DMS153 treated with DMSO at 0.1 percent for 48 hours (cell line): Measurements from ENCODE around the gene ZNF808.
"Not testable (repeated sequence)": the region's sequence is repeated elsewhere in the genome, so short reads cannot be mapped to it uniquely, and the experiment has no call there.

Experiments
- DNase-seq: peaks from one replicate; lab custom pipeline; 2025; ENCODE audit not compliant: unreplicated experiment; lab: John Stamatoyannopoulos, UW

Gene ZNF808

DNA sequence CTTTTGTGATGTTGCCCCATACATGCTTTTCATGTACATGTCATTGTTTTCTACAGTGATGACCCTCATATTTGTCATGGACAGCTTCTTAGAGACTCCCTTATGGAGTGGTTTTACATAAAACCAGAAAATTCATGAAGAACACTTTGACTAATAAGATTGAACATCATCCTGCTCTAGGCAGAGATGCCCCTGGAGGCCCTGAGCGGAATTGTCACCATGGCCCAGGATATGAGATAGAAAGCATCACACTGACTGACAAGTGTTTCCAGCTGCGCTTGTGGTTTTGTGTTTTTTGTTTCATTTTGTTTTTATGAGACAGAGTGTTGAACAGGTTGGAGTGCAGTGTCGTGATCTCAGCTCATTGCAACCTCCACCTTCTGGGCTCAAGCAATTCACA, 64.8 kb downstream of the ZNF808 start:
- DNase-seq = no peak

DNA sequence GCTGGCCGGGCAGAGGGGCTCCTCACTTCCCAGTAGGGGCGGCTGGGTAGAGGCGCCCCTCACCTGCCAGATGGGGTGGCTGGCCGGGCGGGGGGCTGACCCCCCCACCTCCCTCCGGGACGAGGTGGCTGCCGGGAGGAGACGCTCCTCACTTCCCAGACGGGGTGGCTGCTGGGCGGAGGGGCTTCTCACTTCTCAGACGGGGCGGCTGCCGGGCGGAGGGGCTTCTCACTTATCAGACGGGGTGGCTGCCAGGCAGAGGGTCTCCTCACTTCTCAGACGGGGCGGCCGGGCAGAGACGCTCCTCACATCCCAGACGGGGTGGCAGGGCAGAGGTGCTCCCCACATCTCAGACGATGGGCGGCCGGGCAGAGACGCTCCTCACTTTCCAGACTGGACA, 66.0 kb downstream of the ZNF808 start:
- not testable (repeated sequence) for DNase-seq

DNA sequence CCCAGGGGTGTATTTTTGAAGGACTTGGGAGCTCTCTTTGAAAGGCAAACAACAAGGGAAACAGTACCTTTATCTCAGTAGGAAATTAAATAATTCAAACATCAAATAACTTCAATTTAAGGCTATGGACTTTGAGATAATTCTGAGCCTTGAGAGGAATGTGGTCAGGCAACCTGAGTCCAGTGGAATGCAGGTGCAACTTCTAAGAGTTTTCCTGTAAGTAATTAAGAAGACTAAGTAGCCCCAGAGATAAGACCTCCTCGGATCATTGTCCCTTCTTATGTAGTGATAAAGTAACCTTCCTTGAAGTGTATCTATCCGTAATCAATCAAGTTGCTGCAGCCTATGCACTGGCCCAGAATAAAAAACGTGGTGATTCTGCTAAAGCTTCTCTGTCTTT, 71.8 kb downstream of the ZNF808 start:
- no peak for DNase-seq

DNA sequence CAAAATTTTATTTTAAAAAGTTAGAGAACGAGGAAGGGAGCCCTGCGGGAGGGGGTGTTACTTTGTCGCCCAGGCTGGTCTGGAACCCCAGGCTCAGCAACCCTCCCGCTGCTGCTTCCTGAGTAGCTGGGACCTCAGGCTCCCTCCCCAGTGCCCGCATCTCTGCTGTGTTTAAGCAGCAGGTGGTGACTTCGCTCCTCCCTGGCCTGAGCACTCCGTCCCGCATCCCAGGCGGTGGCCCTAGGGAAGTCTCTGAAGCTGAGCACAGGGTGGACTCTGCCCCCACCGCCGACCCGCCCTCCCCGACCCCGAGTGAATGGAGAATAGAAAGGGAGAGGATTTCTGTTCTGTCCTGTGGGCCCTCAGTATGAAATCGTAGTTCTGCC, 73.2 kb downstream of the ZNF808 start:
- no peak for DNase-seq

DNA sequence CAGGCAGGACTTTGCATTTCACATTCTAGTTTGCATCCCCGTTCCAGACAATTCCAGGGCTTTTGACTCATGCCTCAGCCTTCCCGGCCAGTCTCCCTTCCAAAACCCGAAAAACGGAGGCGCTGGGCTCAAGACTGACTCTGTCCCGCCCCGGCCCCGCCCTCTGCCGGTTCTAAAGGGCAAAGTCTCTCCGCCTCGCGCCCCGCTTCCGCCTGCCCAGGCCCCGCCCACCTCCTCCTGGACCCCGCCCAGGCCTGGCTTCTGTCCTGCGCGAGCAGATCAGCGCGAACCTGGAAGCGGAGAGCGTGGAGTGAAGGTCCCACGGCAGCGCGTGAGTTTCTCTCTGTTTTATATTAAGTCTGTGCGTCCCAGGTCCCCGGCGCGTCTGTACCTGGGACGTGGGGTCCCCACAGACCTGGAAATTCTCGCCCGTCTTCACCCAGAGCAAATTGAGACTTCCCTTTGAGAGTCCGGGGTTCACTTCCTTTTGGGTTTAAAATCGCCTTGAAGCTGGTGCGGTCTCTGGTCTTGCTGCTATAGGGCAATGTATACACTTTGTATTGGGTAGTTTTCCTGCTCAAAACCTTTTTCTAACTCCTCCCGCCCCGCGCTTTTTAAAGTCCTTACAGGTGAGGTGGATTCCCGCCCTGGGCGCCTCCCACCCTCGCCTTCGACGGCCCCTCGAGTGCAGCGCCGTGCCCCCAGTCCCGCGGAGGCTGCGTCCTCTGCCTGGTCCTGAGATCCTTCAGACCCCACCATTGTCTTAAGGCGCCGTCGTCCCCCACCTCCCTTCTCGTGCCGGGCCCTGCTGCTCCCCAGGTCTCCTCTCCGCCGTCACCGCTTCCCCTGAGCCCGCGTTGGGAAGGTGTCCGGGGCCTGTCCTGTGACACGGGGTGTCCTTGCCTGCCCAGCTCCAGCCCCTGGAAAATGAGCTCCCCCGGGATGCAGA, 73.8 kb downstream of the ZNF808 start:
- peak; percentile 71 for DNase-seq

DNA sequence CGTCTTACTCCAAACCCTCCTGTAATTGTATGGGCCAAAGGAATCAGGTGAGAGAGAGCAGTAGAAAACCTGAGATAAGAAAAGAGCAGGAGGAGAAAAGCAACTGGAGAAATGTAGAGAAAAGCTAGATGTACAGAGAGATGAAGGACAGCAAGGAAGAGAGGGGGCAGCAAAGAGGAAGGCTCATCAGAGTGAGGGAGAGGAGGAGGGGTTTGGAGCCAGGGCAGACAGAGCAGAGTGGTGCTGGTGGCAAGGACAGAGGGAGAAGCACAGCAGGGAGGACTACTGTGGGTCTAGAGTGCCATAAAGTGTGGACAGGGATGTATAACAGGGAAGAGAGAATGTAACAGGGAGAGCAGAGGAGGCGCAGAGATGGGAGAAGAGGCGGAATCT, 74.5 kb downstream of the ZNF808 start:
- DNase-seq = not testable (repeated sequence)

DNA sequence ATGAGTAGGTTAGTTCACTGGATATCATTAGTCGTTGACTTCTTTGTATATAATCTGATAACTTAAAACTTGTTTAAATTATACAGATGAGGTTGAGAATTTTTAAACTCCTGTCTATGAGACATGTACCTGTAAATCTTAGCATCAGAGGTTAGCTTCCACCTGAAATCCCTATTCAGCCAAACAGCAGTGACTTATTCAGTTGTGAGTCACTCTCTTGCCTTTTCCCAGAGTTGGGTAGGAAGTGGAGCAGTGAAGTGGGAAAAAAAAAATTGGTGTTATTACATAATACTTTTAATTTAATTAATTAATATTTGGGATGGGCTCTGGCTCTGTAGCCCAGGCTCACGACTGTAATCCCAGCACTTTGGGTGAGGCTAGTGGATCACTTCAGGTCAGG, 75.5 kb downstream of the ZNF808 start:
- no peak for DNase-seq

DNA sequence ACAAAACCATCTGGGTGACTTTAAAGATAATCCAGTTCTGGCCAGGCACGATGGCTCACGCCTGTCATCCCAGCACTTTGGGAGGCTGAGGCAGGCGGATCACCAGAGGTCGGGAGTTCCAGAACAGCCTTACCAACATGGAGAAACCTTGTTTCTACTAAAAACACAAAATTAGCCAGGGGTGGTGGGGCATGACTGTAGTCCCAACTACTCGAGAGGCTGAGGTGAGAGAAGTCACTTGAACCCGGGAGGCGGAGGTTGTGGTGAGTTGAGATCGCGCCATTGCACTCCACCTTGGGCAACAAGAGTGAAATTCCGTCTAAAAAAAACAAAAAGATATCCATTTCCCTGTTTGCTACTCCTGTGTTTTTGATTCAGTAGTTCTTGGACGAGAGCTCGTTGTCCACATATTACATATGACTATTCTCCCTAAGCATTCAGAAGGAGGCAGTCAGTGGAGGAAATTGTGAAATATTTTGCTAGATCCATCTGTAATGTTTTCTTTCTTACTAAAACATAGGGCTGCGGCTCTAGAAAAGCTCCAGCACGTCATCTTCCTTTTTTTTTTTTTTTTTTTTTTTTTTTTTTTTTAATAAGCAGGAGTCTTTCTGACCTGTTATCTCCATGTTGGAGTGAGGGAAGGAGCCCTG, 76.2 kb downstream of the ZNF808 start:
- DNase-seq = no peak
